K562 (cell line): Measurements from ENCODE around the gene BPIFB2. TPM values are rescaled to one million over a fixed set of nuclear protein-coding genes. Genes with fewer than 3 reads are reported as not detected.

ENCODE experiments used
- ATAC-seq: fragments of 200-7000 bp; cut with Tn5 transposase; 3 replicates; pipeline ENCODE4 v1.9.1; 2020; ENCODE audit warnings: moderate library complexity
- BruUV-seq: library from RNA; stranded (reverse); fragments of 400-500 nt; replicated peaks from 2 replicates; lab custom pipeline; 2021; lab: Mats Ljungman, UMichigan
- CTCF ChIA-PET: fragments of 300-600 bp; formaldehyde crosslinking; extraction: SDS; loops from one replicate; lab custom pipeline; 2021; ENCODE audit warnings: low intra/inter-chr PET ratio; lab: Yijun Ruan, JAX
- POLR2A ChIA-PET: fragments of 300-600, 350-650 bp; sonication (Branson Sonifier 250); formaldehyde crosslinking; extraction: SDS; loops from one replicate; lab custom pipeline; 2021; ENCODE audit warnings: antibody characterized with exemption, inconsistent platforms; lab: Yijun Ruan, JAX
- DNase-seq, 4 experiments: peaks; one replicate each; pipeline versions ENCODE4 v3.0.0 to v3.0.0-alpha.2; 2011 to 2018; ENCODE audit warnings: low spot score in 3 of 4, mixed read lengths in 3 of 4; ENCODE audit errors: extremely low read depth in 1 of 4
- FAIRE-seq: peaks from 2 replicates; lab custom pipeline; 2011; peaks lifted over from hg19 to GRCh38; lab: Jason Lieb, UNC
- H2AFZ ChIP-seq: 2 replicates; pipeline ENCODE4 v1.6.0; 2011; ENCODE audit warnings: low read depth, low read length, control low read depth, inconsistent platforms
- H3K27ac ChIP-seq: fragments of 200-600 bp; 3 replicates; pipeline ENCODE4 v1.8.0; 2011; ENCODE audit warnings: low read depth, mild to moderate bottlenecking, control low read depth, inconsistent platforms, low read length, moderate library complexity, mixed read lengths; ENCODE audit errors: extremely low read depth
- H3K27me3 ChIP-seq, 2 experiments: fragments of 300-600 bp in 1 of 2; 2 replicates in 1 of 2; 3 replicates in 1 of 2; pipeline versions ENCODE4 v1.6.0 to v1.8.0; 2011; ENCODE audit warnings: inconsistent platforms in 2 of 2, low read length in 2 of 2, mild to moderate bottlenecking in 1 of 2, mixed read lengths in 1 of 2, moderate library complexity in 1 of 2; ENCODE audit not compliant: control insufficient read depth in 2 of 2, insufficient read depth in 2 of 2
- H3K36me3 ChIP-seq: fragments of 300-600 bp; 3 replicates; pipeline ENCODE4 v1.8.0; 2011; ENCODE audit warnings: mild to moderate bottlenecking, low read length, inconsistent platforms; ENCODE audit not compliant: control insufficient read depth, insufficient read depth
- H3K4me1 ChIP-seq, 2 experiments: fragments of 200-600 bp in 1 of 2; replicated peaks in 1 of 2; 2 replicates in 1 of 2; 3 replicates in 1 of 2; pipeline versions ENCODE4 v1.5.1 to v1.8.0; 2011; ENCODE audit warnings: inconsistent platforms in 2 of 2, low read length in 2 of 2, mild to moderate bottlenecking in 1 of 2, mixed read lengths in 1 of 2, moderate library complexity in 1 of 2; ENCODE audit not compliant: control insufficient read depth in 2 of 2, insufficient read depth in 2 of 2
- H3K4me2 ChIP-seq: 2 replicates; pipeline ENCODE4 v1.6.1; 2011; ENCODE audit warnings: low read length, control low read depth, inconsistent platforms, mixed read lengths; ENCODE audit not compliant: insufficient read depth
- H3K4me3 ChIP-seq: fragments of 200-600 bp; sonication (generic), shearing (Covaris generic); 2 replicates; pipeline ENCODE4 v1.5.1; 2016; ENCODE audit warnings: control low read depth, inconsistent platforms
- H3K79me2 ChIP-seq: fragments of 200-600 bp; 3 replicates; pipeline ENCODE4 v1.8.0; 2011; ENCODE audit warnings: low read length, inconsistent platforms; ENCODE audit not compliant: control insufficient read depth, insufficient read depth
- H3K9ac ChIP-seq, 2 experiments: 2 replicates each; pipeline versions ENCODE4 v1.6.0 to v1.6.1; 2011; ENCODE audit warnings: low read depth in 2 of 2, low read length in 2 of 2, control low read depth in 1 of 2, inconsistent platforms in 1 of 2, mild to moderate bottlenecking in 1 of 2, mixed read lengths in 1 of 2; ENCODE audit not compliant: insufficient read depth in 1 of 2
- H3K9me1 ChIP-seq: one replicate; pipeline ENCODE4 v1.6.0; 2011; ENCODE audit warnings: inconsistent platforms, mild to moderate bottlenecking, low read length, moderate library complexity; ENCODE audit not compliant: control insufficient read depth, insufficient read depth
- H3K9me3 ChIP-seq: replicated peaks from 2 replicates; pipeline ENCODE4 v1.5.1; 2011; ENCODE audit warnings: low read depth, low read length, inconsistent platforms; ENCODE audit not compliant: control insufficient read depth, insufficient read depth
- H4K20me1 ChIP-seq: replicated peaks from 2 replicates; pipeline ENCODE4 v1.6.1; 2011; ENCODE audit warnings: low read length, inconsistent platforms, mixed read lengths; ENCODE audit not compliant: control insufficient read depth, insufficient read depth
- JUN ChIP-seq, 2 experiments: sonication (generic) in 1 of 2; formaldehyde crosslinking in 1 of 2; IDR thresholded peaks; 2 replicates each; pipeline versions ENCODE4 v1.6.1 to v1.8.0; 2012 to 2022; ENCODE audit warnings: borderline replicate concordance in 2 of 2, mild to moderate bottlenecking in 2 of 2, improper control_type of control experiment in 1 of 2, low read depth in 1 of 2, low read length in 1 of 2, missing genetic modification reagents in 1 of 2
- ZNF165 ChIP-seq: fragments of 250-450 bp; sonication (Bioruptor Pico); IDR thresholded peaks from 2 replicates; pipeline ENCODE4 v1.4.0; 2020; ENCODE audit warnings: borderline replicate concordance
- ZNF212 ChIP-seq: fragments of 450-650 bp; formaldehyde crosslinking; IDR thresholded peaks from 2 replicates; pipeline ENCODE4 v1.4.0; 2020; ENCODE audit warnings: mild to moderate bottlenecking
- WGBS: fragments of 100-300 bp; shearing (Covaris generic); methylation state at CpG from one replicate; pipeline ENCODE4 v1.1.6; 2016; ENCODE audit warnings: low coverage, mixed read lengths; ENCODE audit not compliant: insufficient coverage; ENCODE audit errors: missing lambda C conversion rate; 5-methylcytosine and 5-hydroxymethylcytosine counted together
- in situ Hi-C: fragments of 300-500 bp; cut with MboI; formaldehyde crosslinking; loops from 4 replicates; pipeline ENCODE4 v1.15.0; 2018; ENCODE audit warnings: inconsistent platforms, mixed read lengths
- intact Hi-C: fragments of 100-400 bp; cut with micrococcal nuclease; formaldehyde crosslinking; loops from 2 replicates; pipeline ENCODE4 v1.14.2; 2022
- polyA plus RNA-seq, 8 experiments: library from polyadenylated mRNA; depleted of rRNA in 4 of 8; stranded (reverse) in 5 of 8; unstranded in 3 of 8; fragments of >200 nt; fragmentation: Nextera tagmentation in 2 of 8; fragmentation: Illumina TruSeq in 1 of 8; extraction: Ambion mirVana in 2 of 8; extraction: Trizol in 1 of 8; gene quantifications; 2 replicates each; pipeline versions ENCODE4 v1.2.1 to v1.2.3, GENCODE V29; 2011 to 2014; ENCODE audit warnings: inconsistent platforms in 1 of 8, missing spikeins in 1 of 8
- total RNA-seq, 7 experiments: library from RNA; depleted of rRNA in 6 of 7; stranded (reverse); fragments of >200 nt in 6 of 7; fragmentation: Illumina TruSeq in 2 of 7; extraction: Trizol in 2 of 7; gene quantifications; 2 replicates each; pipeline versions ENCODE4 v1.2.1 to v1.2.3, GENCODE V29; 2011 to 2021; ENCODE audit warnings: low replicate concordance in 1 of 7
- TF ChIP-seq, protein P1 (sequence below): sonication (generic); formaldehyde crosslinking; IDR thresholded peaks from 2 replicates; pipeline ENCODE4 v1.8.0; 2023; ENCODE audit warnings: mild to moderate bottlenecking, missing genetic modification reagents
- TF ChIP-seq, protein P2 (sequence below), 3 experiments: IDR thresholded peaks in 2 of 3; conservative IDR thresholded peaks in 1 of 3; 2 replicates each; pipeline ENCODE4 v1.5.1; 2011 to 2012; ENCODE audit warnings: low read length in 3 of 3, mild to moderate bottlenecking in 3 of 3, control low read depth in 2 of 3, improper control_type of control experiment in 1 of 3, inconsistent platforms in 1 of 3, low read depth in 1 of 3, mixed read lengths in 1 of 3, moderate library complexity in 1 of 3; ENCODE audit not compliant: insufficient read depth in 2 of 3

The BPIFB2 gene
- total and polyA plus RNA-seq, 9 of the 15 experiments (the other 6 are each of a cell fraction or from before 2014, with no cell fraction given) = not detected

DNA sequence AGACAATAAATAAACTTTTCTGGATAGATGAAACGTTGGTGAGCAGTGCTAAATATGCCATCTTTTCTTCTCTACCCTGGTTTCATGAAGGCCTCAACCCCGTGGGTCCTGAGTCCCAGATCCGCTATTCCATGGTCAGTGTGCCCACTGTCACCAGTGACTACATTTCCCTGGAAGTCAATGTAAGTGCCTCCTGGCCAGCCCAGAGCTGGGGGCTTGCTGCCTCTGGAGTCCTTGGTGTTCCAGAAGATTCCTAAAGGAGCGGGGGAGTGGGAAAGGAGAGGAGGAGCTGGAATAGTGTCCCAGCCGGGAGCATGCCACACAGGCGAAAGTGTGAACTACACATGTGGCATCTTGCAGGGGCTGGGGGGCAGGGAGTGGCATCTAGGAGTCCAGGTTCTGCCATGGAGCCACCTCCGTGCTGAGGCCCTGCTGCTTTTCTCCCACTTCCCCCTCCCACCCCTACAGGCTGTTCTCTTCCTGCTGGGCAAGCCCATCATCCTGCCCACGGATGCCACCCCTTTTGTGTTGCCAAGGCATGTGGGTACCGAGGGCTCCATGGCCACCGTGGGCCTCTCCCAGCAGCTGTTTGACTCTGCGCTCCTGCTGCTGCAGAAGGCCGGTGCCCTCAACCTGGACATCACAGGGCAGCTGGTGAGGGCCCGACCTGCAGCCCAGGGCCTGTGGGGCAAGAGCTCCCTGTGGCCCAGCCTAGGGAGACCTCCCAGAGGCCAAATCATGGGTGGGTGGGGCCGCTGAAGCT is 10.8 kb downstream of the BPIFB2 start (continued):
- TF ChIP-seq JUN (IDR thresholded peaks at IDR 0.05; ENCODE audit: borderline replicate concordance, low read depth, low read length) (no peak), JUN (CRISPR knock-in tag; IDR thresholded peaks at IDR 0.05; ENCODE audit: borderline replicate concordance) (no peak), ZNF212 (CRISPR knock-in tag) (no peak), ZNF165 (CRISPR knock-in tag) (no peak)

- 3% methylated on average over 21 of the region's 23 CpGs for WGBS
- no peak for FAIRE-seq
- in situ Hi-C loops = no loop called here
- H3K36me3 ChIP-seq = no peaks in the 10 kb centered on the region
- H3K79me2 ChIP-seq = no peaks in the 10 kb centered on the region
- no peak overlapping the region for H2AFZ ChIP-seq
- no peak overlapping the region for H3K27ac ChIP-seq
- no peak for DNase-seq
- H3K9me1 ChIP-seq = peaks cover 2% of the 10 kb centered on the region
- no peak overlapping the region for H3K9ac ChIP-seq
- TF ChIP-seq, protein P1, sequence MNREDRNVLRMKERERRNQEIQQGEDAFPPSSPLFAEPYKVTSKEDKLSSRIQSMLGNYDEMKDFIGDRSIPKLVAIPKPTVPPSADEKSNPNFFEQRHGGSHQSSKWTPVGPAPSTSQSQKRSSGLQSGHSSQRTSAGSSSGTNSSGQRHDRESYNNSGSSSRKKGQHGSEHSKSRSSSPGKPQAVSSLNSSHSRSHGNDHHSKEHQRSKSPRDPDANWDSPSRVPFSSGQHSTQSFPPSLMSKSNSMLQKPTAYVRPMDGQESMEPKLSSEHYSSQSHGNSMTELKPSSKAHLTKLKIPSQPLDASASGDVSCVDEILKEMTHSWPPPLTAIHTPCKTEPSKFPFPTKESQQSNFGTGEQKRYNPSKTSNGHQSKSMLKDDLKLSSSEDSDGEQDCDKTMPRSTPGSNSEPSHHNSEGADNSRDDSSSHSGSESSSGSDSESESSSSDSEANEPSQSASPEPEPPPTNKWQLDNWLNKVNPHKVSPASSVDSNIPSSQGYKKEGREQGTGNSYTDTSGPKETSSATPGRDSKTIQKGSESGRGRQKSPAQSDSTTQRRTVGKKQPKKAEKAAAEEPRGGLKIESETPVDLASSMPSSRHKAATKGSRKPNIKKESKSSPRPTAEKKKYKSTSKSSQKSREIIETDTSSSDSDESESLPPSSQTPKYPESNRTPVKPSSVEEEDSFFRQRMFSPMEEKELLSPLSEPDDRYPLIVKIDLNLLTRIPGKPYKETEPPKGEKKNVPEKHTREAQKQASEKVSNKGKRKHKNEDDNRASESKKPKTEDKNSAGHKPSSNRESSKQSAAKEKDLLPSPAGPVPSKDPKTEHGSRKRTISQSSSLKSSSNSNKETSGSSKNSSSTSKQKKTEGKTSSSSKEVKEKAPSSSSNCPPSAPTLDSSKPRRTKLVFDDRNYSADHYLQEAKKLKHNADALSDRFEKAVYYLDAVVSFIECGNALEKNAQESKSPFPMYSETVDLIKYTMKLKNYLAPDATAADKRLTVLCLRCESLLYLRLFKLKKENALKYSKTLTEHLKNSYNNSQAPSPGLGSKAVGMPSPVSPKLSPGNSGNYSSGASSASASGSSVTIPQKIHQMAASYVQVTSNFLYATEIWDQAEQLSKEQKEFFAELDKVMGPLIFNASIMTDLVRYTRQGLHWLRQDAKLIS = no peak
- TF ChIP-seq, protein P2, sequence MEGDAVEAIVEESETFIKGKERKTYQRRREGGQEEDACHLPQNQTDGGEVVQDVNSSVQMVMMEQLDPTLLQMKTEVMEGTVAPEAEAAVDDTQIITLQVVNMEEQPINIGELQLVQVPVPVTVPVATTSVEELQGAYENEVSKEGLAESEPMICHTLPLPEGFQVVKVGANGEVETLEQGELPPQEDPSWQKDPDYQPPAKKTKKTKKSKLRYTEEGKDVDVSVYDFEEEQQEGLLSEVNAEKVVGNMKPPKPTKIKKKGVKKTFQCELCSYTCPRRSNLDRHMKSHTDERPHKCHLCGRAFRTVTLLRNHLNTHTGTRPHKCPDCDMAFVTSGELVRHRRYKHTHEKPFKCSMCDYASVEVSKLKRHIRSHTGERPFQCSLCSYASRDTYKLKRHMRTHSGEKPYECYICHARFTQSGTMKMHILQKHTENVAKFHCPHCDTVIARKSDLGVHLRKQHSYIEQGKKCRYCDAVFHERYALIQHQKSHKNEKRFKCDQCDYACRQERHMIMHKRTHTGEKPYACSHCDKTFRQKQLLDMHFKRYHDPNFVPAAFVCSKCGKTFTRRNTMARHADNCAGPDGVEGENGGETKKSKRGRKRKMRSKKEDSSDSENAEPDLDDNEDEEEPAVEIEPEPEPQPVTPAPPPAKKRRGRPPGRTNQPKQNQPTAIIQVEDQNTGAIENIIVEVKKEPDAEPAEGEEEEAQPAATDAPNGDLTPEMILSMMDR (IDR thresholded peaks at IDR 0.05 in 2 of 3, conservative IDR thresholded peaks at IDR 0.05 in 1 of 3; ENCODE audit: insufficient read depth in 2 of 3, low read depth in 1 of 3, low read length in 3 of 3) = peak in 2 of 3 experiments; percentile 6 to 23; a peak in 1 of 6 replicates
- TF ChIP-seq, all 486 proteins: peak for 1
- POLR2A ChIA-PET = interaction anchor here (0.5 to 0.6 kb wide), 2 partner anchors 10 to 52 kb away, joined by 3 to 5 read pairs; no protein-coding TSS in a partner anchor
- intact Hi-C loops = no loop called here
- peak; percentile 39 for ATAC-seq
- Histone ChIP-seq H3K4me3 (no peak overlapping the region), H3K4me1 (0 out of 5 replicates have a peak, but pooled peaks cover 0 to 3% of the 10 kb centered on the region in 2 experiments), H3K9me3 (no peaks in the 10 kb centered on the region), H3K27me3 (peaks cover 2 to 32% of the 10 kb centered on the region in 2 experiments; a peak in 3 of 5 replicates), H3K4me2 (no peak overlapping the region), H4K20me1 (no peaks in the 10 kb centered on the region; the same call in 1 of the 2 replicates)
- CTCF ChIA-PET = no interaction called here
- BruUV-seq = no TSS peak
Observed at GRCh38 chr20:33019465-33020277, 12.2 kb downstream of the BPIFB2 start.
